SK-MEL-5 (cell line): ENCODE results near the gene SAMD4A. TPM values are rescaled to one million over a fixed set of nuclear protein-coding genes. Genes with fewer than 3 reads are reported as not detected.
A peak's percentile ranks its signal among the peaks of the same experiment; 100 is the strongest.

Source experiments
- DNase-seq: peaks from one replicate; pipeline ENCODE4 v3.0.0-alpha.2; 2016; ENCODE audit warnings: low read depth, low spot score
- in situ Hi-C: cut with HindIII; loops from 2 replicates; pipeline ENCODE4 v1.10.0; 2016; ENCODE audit warnings: low sequenced_read_pairs, high pct_unique_total_duplicates, low pct_unique_long_range_greater_than_20kb
- total RNA-seq: library from RNA; depleted of rRNA; stranded (reverse); fragments of >200 nt; shearing (Covaris generic); gene quantifications from 2 replicates; pipeline ENCODE4 v1.2.3, GENCODE V29; 2014

SAMD4A gene
- total RNA-seq, 1 experiment from 2014 or later: 16.2 TPM

GRCh38 chr14:54564071-54564867 lies 2.7 kb upstream of the SAMD4A start:
- in situ Hi-C loops: no loop called here
- DNase-seq: peak; percentile 50

- DNase-seq: peak; percentile 40
- in situ Hi-C loops: no loop called here
Measured at GRCh38 chr14:54564868-54565784, 1.8 kb upstream of the SAMD4A start.

- DNase-seq: peak; percentile 69
- in situ Hi-C loops: no loop called here
Measured at GRCh38 chr14:54565785-54566409, 1.0 kb upstream of the SAMD4A start.

GRCh38 chr14:54567224-54567638 lies 303 bp downstream of the SAMD4A start:
- in situ Hi-C loops: no loop called here
- DNase-seq: peak; percentile 30

GRCh38 chr14:54567639-54568561 lies 972 bp downstream of the SAMD4A start:
- DNase-seq: peak; percentile 32
- in situ Hi-C loops: no loop called here

GRCh38 chr14:54568821-54569595 lies 2.1 kb downstream of the SAMD4A start:
- in situ Hi-C loops: no loop called here
- no peak for DNase-seq

- no peak for DNase-seq
- in situ Hi-C loops: no loop called here
Measured at GRCh38 chr14:54570047-54570446, 3.1 kb downstream of the SAMD4A start.

- in situ Hi-C loops: no loop called here
- DNase-seq: no peak
Measured at GRCh38 chr14:54570631-54571415, 3.9 kb downstream of the SAMD4A start.

GRCh38 chr14:54572316-54572715 lies 5.4 kb downstream of the SAMD4A start:
- peak; percentile 65 for DNase-seq
- in situ Hi-C loops: no loop called here

- DNase-seq: no peak
- in situ Hi-C loops: no loop called here
Measured at GRCh38 chr14:54574528-54574927, 7.6 kb downstream of the SAMD4A start.

- in situ Hi-C loops: no loop called here
- DNase-seq: no peak
Measured at GRCh38 chr14:54577494-54577893, 10.6 kb downstream of the SAMD4A start.

GRCh38 chr14:54577977-54578376 lies 11.0 kb downstream of the SAMD4A start:
- DNase-seq: no peak
- in situ Hi-C loops: no loop called here

- DNase-seq: peak; percentile 46
- in situ Hi-C loops: no loop called here
Measured at GRCh38 chr14:54579621-54580020, 12.7 kb downstream of the SAMD4A start.

GRCh38 chr14:54580933-54581332 lies 14.0 kb downstream of the SAMD4A start:
- no peak for DNase-seq
- in situ Hi-C loops: no loop called here

- in situ Hi-C loops: no loop called here
- no peak for DNase-seq
Measured at GRCh38 chr14:54582334-54582733, 15.4 kb downstream of the SAMD4A start.

GRCh38 chr14:54584097-54584496 lies 17.2 kb downstream of the SAMD4A start:
- no peak for DNase-seq
- in situ Hi-C loops: no loop called here
